C4-2B (cell line): Measurements from ENCODE around the gene ABCD3.

ENCODE experiments used
- CTCF ChIP-seq: fragments of 450-650 bp; conservative IDR thresholded peaks from 2 replicates; pipeline ENCODE4 v1.5.1; 2017; ENCODE audit warnings: mild to moderate bottlenecking
- ZFX ChIP-seq: fragments of 450-650 bp; IDR thresholded peaks from 2 replicates; pipeline ENCODE4 v1.6.1; 2017

- TF ChIP-seq CTCF (no peak), ZFX (no peak)
Observed at GRCh38 chr1:94395231-94395630, 23.0 kb upstream of the ABCD3 start.
